Measurements from ENCODE around the gene TAS2R41.

Gene TAS2R41

GRCh38 chr7:143455491-143455890 is 22.2 kb upstream of the TAS2R41 start:
- Histone ChIP-seq H3K27ac (ENCODE audit: insufficient read depth, low read length, poor library complexity, severe bottlenecking) (no peak overlapping the region), H3K27me3 (replicated peaks; ENCODE audit: control insufficient read depth, insufficient read depth, low read length, poor library complexity, severe bottlenecking) (no peaks in the 10 kb centered on the region), H3K4me1 (ENCODE audit: control insufficient read depth, insufficient read depth, low read length, poor library complexity, severe bottlenecking) (no peaks in the 10 kb centered on the region), H3K36me3 (ENCODE audit: control insufficient read depth, insufficient read depth, low read length) (no peaks in the 10 kb centered on the region), H3K9me3 (ENCODE audit: control insufficient read depth, low read length) (no peaks in the 10 kb centered on the region), H3K4me3 (ENCODE audit: insufficient read depth, low read depth, low read length, poor library complexity, severe bottlenecking) (no peak overlapping the region)
- no peak for DNase-seq

- H3K9me3 ChIP-seq (ENCODE audit: control insufficient read depth, low read length): no peaks in the 10 kb centered on the region
- no peak overlapping the region for H3K4me3 ChIP-seq (ENCODE audit: insufficient read depth, low read depth, low read length, poor library complexity, severe bottlenecking)
- no peak overlapping the region for H3K27ac ChIP-seq (ENCODE audit: insufficient read depth, low read length, poor library complexity, severe bottlenecking)
- no peaks in the 10 kb centered on the region for H3K27me3 ChIP-seq (replicated peaks; ENCODE audit: control insufficient read depth, insufficient read depth, low read length, poor library complexity, severe bottlenecking)
- H3K4me1 ChIP-seq (ENCODE audit: control insufficient read depth, insufficient read depth, low read length, poor library complexity, severe bottlenecking): no peaks in the 10 kb centered on the region
- no peak for DNase-seq
- H3K36me3 ChIP-seq (ENCODE audit: control insufficient read depth, insufficient read depth, low read length): no peaks in the 10 kb centered on the region
These were observed 21.7 kb upstream of the TAS2R41 start for GRCh38 chr7:143455942-143456341.

GRCh38 chr7:143456992-143457793 is 20.5 kb upstream of the TAS2R41 start:
- Histone ChIP-seq H3K27ac (ENCODE audit: insufficient read depth, low read length, poor library complexity, severe bottlenecking) (no peak overlapping the region), H3K4me3 (ENCODE audit: insufficient read depth, low read depth, low read length, poor library complexity, severe bottlenecking) (no peak overlapping the region), H3K36me3 (ENCODE audit: control insufficient read depth, insufficient read depth, low read length) (no peaks in the 10 kb centered on the region), H3K9me3 (ENCODE audit: control insufficient read depth, low read length) (no peaks in the 10 kb centered on the region), H3K4me1 (ENCODE audit: control insufficient read depth, insufficient read depth, low read length, poor library complexity, severe bottlenecking) (no peaks in the 10 kb centered on the region), H3K27me3 (replicated peaks; ENCODE audit: control insufficient read depth, insufficient read depth, low read length, poor library complexity, severe bottlenecking) (no peaks in the 10 kb centered on the region)
- DNase-seq: no peak

- H3K27me3 ChIP-seq (replicated peaks; ENCODE audit: control insufficient read depth, insufficient read depth, low read length, poor library complexity, severe bottlenecking): no peaks in the 10 kb centered on the region
- H3K4me1 ChIP-seq (ENCODE audit: control insufficient read depth, insufficient read depth, low read length, poor library complexity, severe bottlenecking): no peaks in the 10 kb centered on the region
- H3K27ac ChIP-seq (ENCODE audit: insufficient read depth, low read length, poor library complexity, severe bottlenecking): no peak overlapping the region
- no peak overlapping the region for H3K4me3 ChIP-seq (ENCODE audit: insufficient read depth, low read depth, low read length, poor library complexity, severe bottlenecking)
- H3K36me3 ChIP-seq (ENCODE audit: control insufficient read depth, insufficient read depth, low read length): no peaks in the 10 kb centered on the region
- DNase-seq: no peak
- no peaks in the 10 kb centered on the region for H3K9me3 ChIP-seq (ENCODE audit: control insufficient read depth, low read length)
These were observed 19.4 kb upstream of the TAS2R41 start for GRCh38 chr7:143458263-143458662.

- Histone ChIP-seq H3K4me3 (ENCODE audit: insufficient read depth, low read depth, low read length, poor library complexity, severe bottlenecking) (no peak overlapping the region), H3K4me1 (ENCODE audit: control insufficient read depth, insufficient read depth, low read length, poor library complexity, severe bottlenecking) (no peaks in the 10 kb centered on the region), H3K27ac (ENCODE audit: insufficient read depth, low read length, poor library complexity, severe bottlenecking) (no peak overlapping the region), H3K9me3 (ENCODE audit: control insufficient read depth, low read length) (no peaks in the 10 kb centered on the region), H3K27me3 (replicated peaks; ENCODE audit: control insufficient read depth, insufficient read depth, low read length, poor library complexity, severe bottlenecking) (no peaks in the 10 kb centered on the region), H3K36me3 (ENCODE audit: control insufficient read depth, insufficient read depth, low read length) (no peaks in the 10 kb centered on the region)
- DNase-seq: no peak
These were observed 19.0 kb upstream of the TAS2R41 start for GRCh38 chr7:143458681-143459080.

GRCh38 chr7:143459359-143459758 is 18.3 kb upstream of the TAS2R41 start:
- Histone ChIP-seq H3K36me3 (ENCODE audit: control insufficient read depth, insufficient read depth, low read length) (no peaks in the 10 kb centered on the region), H3K9me3 (ENCODE audit: control insufficient read depth, low read length) (no peaks in the 10 kb centered on the region), H3K27me3 (replicated peaks; ENCODE audit: control insufficient read depth, insufficient read depth, low read length, poor library complexity, severe bottlenecking) (no peaks in the 10 kb centered on the region), H3K4me3 (ENCODE audit: insufficient read depth, low read depth, low read length, poor library complexity, severe bottlenecking) (no peak overlapping the region), H3K27ac (ENCODE audit: insufficient read depth, low read length, poor library complexity, severe bottlenecking) (no peak overlapping the region), H3K4me1 (ENCODE audit: control insufficient read depth, insufficient read depth, low read length, poor library complexity, severe bottlenecking) (no peaks in the 10 kb centered on the region)
- DNase-seq: no peak

GRCh38 chr7:143460271-143460979 is 17.2 kb upstream of the TAS2R41 start:
- H3K36me3 ChIP-seq (ENCODE audit: control insufficient read depth, insufficient read depth, low read length): no peaks in the 10 kb centered on the region
- H3K9me3 ChIP-seq (ENCODE audit: control insufficient read depth, low read length): no peaks in the 10 kb centered on the region
- H3K4me1 ChIP-seq (ENCODE audit: control insufficient read depth, insufficient read depth, low read length, poor library complexity, severe bottlenecking): no peaks in the 10 kb centered on the region
- no peaks in the 10 kb centered on the region for H3K27me3 ChIP-seq (replicated peaks; ENCODE audit: control insufficient read depth, insufficient read depth, low read length, poor library complexity, severe bottlenecking)
- DNase-seq: no peak
- H3K4me3 ChIP-seq (ENCODE audit: insufficient read depth, low read depth, low read length, poor library complexity, severe bottlenecking): no peak overlapping the region
- no peak overlapping the region for H3K27ac ChIP-seq (ENCODE audit: insufficient read depth, low read length, poor library complexity, severe bottlenecking)

- no peak overlapping the region for H3K4me3 ChIP-seq (ENCODE audit: insufficient read depth, low read depth, low read length, poor library complexity, severe bottlenecking)
- no peak for DNase-seq
- no peaks in the 10 kb centered on the region for H3K27me3 ChIP-seq (replicated peaks; ENCODE audit: control insufficient read depth, insufficient read depth, low read length, poor library complexity, severe bottlenecking)
These were observed 15.6 kb upstream of the TAS2R41 start for GRCh38 chr7:143462045-143462444.

GRCh38 chr7:143463556-143463955 is 14.1 kb upstream of the TAS2R41 start:
- H3K9me3 ChIP-seq (ENCODE audit: control insufficient read depth, low read length): no peaks in the 10 kb centered on the region
- H3K27me3 ChIP-seq (replicated peaks; ENCODE audit: control insufficient read depth, insufficient read depth, low read length, poor library complexity, severe bottlenecking): no peaks in the 10 kb centered on the region
- no peaks in the 10 kb centered on the region for H3K4me1 ChIP-seq (ENCODE audit: control insufficient read depth, insufficient read depth, low read length, poor library complexity, severe bottlenecking)
- H3K36me3 ChIP-seq (ENCODE audit: control insufficient read depth, insufficient read depth, low read length): no peaks in the 10 kb centered on the region
- no peak for DNase-seq
- no peak overlapping the region for H3K4me3 ChIP-seq (ENCODE audit: insufficient read depth, low read depth, low read length, poor library complexity, severe bottlenecking)
- H3K27ac ChIP-seq (ENCODE audit: insufficient read depth, low read length, poor library complexity, severe bottlenecking): no peak overlapping the region

More at GRCh38 chr7:143462045-143462444, 15.6 kb upstream of the TAS2R41 start:
- H3K27ac ChIP-seq (ENCODE audit: insufficient read depth, low read length, poor library complexity, severe bottlenecking): no peak overlapping the region
- H3K36me3 ChIP-seq (ENCODE audit: control insufficient read depth, insufficient read depth, low read length): no peaks in the 10 kb centered on the region
- H3K4me1 ChIP-seq (ENCODE audit: control insufficient read depth, insufficient read depth, low read length, poor library complexity, severe bottlenecking): no peaks in the 10 kb centered on the region
- no peaks in the 10 kb centered on the region for H3K9me3 ChIP-seq (ENCODE audit: control insufficient read depth, low read length)

GRCh38 chr7:143463957-143464356 is 13.7 kb upstream of the TAS2R41 start:
- Histone ChIP-seq H3K36me3 (ENCODE audit: control insufficient read depth, insufficient read depth, low read length) (no peaks in the 10 kb centered on the region), H3K9me3 (ENCODE audit: control insufficient read depth, low read length) (no peaks in the 10 kb centered on the region), H3K4me1 (ENCODE audit: control insufficient read depth, insufficient read depth, low read length, poor library complexity, severe bottlenecking) (no peaks in the 10 kb centered on the region), H3K27ac (ENCODE audit: insufficient read depth, low read length, poor library complexity, severe bottlenecking) (no peak overlapping the region), H3K27me3 (replicated peaks; ENCODE audit: control insufficient read depth, insufficient read depth, low read length, poor library complexity, severe bottlenecking) (no peaks in the 10 kb centered on the region), H3K4me3 (ENCODE audit: insufficient read depth, low read depth, low read length, poor library complexity, severe bottlenecking) (no peak overlapping the region)
- DNase-seq: no peak
